HG03025 (cell line): ENCODE measurements around the gene NEK5.
"Not testable (repeated sequence)": the region's sequence is repeated elsewhere in the genome, so short reads cannot be mapped to it uniquely, and the experiment has no call there.

Experiments
- ATAC-seq: cut with Tn5 transposase; IDR thresholded peaks from one replicate; pipeline ENCODE4 v1.9.1; 2021; ENCODE audit warnings: mild to moderate bottlenecking, moderate library complexity; ENCODE audit not compliant: unreplicated experiment, low FRiP score

NEK5 gene, protein sequence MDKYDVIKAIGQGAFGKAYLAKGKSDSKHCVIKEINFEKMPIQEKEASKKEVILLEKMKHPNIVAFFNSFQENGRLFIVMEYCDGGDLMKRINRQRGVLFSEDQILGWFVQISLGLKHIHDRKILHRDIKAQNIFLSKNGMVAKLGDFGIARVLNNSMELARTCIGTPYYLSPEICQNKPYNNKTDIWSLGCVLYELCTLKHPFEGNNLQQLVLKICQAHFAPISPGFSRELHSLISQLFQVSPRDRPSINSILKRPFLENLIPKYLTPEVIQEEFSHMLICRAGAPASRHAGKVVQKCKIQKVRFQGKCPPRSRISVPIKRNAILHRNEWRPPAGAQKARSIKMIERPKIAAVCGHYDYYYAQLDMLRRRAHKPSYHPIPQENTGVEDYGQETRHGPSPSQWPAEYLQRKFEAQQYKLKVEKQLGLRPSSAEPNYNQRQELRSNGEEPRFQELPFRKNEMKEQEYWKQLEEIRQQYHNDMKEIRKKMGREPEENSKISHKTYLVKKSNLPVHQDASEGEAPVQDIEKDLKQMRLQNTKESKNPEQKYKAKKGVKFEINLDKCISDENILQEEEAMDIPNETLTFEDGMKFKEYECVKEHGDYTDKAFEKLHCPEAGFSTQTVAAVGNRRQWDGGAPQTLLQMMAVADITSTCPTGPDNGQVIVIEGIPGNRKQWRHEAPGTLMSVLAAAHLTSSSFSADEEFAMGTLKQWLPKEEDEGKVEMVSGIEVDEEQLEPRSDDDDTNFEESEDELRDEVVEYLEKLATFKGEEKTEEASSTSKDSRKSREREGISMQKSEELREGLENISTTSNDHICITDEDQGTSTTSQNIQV

DNA sequence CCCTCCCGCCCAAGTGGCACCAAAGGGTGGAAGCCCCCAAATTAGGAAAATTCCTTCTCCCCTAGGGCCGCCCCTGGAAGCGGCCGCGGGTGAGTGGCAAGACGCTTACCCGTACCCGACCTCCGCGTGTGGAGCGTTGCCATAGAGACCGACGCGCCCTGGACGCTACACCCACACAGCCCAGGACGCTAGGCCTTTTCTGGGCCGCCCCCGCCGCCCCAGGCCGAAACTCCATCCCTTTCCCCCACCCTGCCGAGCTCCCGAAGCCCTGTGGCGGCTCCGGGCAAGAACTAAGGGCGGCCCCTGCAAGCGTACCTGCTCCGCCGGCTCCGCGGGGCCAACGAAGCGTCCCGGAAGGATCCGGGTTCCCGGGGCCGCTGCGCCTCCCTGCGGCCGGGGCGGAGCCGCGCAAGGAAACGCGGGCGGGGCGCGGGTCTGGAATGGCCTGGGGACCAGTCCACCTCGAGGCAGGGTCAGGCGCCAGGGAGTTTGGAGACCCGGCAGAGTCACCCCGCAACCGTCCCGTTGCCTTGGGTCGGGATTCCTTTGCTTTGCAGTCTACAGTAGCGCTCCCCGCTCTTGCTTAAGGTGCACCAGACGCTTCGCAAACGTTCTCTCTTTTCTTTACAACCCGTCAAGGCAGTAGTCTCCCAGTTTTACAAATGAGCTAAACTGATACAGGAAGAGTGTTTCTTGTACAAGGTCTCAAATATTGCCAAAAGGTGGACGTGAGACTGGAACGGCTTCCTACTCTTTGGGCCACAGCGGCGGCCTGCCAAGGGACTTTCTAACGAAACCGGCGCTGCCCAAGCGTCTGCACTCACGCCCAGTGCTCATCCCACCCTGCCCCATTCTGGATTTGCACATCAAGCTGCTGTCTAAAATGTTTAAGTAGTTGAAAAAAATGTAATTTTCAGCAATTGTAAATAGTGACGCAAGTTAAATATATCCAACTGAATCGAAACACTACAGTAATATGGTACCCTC, at the start of gene NEK5:
Gene NEK5 (minus strand): TSS at position 360 of the 987 bp plus-strand sequence. CDS start 1,591 bp downstream, outside the sequence.
- peak; percentile 67 for ATAC-seq

DNA sequence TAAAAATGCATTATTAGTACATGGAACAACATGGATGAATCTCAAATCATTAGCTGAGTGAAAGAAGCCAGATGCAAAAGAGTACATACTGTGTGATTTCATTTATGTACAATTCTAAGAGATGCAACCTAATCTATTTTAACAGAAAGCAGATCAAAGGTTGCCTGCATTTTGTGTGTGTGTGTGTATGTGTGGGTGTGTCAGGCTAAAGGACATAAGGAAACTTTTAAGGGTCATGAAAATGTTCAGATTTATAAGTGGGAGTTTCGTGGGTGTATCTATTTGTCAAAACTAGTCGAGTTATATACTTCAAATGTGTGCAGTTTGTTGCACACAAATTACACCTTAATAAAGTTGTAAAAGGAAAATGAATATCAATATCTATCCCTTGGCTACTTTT, 48.4 kb upstream of the NEK5 start:
- ATAC-seq, result no peak

DNA sequence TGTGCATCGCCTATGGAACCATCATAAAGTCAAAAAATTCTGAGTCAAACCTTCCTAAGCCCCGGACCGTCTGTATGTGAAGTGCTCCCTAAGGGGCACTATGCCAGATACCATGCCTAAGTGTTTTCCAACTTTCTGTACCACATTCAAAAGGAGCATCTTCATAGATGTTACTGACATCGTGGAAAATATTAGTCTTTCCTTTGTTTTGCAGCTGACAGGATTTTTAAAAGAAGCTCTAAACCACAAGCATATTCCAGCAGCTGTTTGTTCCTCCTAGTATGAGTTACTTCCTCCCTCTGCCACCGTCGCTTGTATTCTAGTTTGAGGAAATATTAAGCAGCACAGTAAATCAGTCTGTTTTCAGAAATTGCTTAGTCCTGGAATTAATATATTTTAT, 45.1 kb upstream of the NEK5 start:
- not testable (repeated sequence) for ATAC-seq

DNA sequence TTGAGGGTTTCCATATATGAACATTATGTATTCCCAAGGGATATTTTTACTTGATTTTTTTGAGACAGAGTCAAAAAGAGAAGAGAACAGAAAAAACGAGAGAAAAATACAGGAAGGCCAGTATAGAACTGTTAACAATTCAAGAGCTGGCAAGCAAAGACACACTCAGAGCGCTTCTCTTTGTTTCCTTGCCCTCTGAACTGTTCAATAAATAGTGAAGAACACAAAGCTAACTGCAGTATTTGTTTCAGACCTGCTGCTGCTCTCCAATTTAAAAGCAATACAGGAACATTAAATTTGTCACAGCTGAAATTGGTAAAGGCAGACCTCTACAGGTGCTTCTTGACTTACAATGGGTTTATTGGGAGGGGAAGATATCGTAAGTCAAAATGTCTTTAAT, 44.5 kb upstream of the NEK5 start:
- no peak for ATAC-seq

DNA sequence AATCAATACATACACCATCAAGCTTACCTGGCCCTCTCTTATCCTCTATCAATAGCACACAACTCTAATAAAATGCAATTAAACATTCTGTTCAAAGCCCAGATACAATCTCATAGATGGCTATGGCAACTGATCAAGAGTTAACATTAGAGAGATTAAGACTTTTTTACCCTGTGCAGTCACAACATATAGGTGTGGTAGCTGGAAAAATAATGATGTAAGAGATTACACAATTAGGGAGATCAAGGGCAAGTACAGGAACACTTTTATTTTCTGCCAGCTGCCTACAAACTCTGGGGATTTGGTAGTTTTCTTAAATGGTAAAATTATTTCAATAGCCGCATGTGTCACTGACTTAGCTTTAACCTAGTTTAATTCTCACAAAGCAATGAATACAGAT, 42.8 kb upstream of the NEK5 start:
- ATAC-seq, result not testable (repeated sequence)

DNA sequence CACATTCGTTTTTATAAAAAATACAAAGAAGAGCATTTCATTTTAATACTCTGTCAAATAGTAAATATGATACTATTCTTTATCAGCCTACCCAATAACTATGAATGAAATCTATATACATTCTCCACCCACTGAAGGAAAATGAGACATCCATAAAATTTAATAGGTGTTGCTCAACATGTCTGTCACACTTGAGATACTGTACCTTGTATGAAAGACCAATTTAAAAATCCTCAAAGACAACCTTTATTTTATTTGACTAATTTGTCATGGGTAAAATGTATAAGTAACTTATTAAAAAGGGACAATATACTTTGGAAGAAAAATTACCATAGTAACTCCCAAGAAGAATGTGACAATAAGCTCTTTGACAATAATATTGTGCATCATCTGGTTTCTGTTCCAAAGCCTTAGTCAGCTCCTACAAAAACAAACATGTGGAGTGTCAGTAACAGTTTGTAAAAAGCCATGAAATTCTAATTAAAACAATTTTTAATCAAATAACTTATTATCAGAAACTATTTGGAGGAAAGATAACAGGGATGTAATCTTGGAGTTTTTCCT, 42.0 kb upstream of the NEK5 start:
- ATAC-seq, result not testable (repeated sequence)

DNA sequence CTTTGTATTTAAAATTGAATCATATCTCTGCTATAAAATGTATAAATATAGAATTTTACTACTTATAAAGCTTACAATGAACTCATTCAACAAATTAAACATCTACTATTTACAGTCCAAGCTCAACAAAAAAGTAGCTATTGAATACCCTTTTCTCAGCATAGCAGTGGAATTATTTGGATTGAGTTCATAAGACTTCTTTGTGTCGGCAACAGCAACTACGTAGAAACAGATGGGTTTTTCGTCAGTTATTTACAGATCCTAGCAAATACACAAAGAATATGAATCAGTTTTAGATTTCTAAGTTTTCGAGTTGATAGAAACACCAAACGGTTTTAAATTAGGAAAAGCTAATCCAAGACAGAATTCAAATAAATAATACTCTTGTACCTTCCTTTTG, 41.0 kb upstream of the NEK5 start:
- ATAC-seq, result no peak

DNA sequence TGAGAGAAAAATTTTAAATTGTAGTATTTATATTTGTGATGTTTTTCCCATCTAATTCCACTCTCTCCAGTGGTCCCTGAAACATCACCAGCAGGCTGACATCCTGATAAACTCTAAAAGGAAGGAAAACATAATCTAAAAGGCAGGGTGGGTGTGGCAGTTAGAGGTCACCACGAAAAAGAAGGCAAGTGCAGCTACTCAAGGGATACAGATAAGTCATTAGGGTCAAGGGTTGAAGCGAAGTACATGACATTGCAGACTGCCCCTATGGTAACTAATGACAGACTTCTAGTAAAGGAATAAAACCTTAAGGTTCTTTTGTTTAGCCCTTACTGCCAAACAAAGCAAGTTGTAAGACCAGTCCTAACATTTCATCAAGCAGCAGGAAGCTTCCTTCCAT, 36.5 kb upstream of the NEK5 start:
- ATAC-seq, result no peak

DNA sequence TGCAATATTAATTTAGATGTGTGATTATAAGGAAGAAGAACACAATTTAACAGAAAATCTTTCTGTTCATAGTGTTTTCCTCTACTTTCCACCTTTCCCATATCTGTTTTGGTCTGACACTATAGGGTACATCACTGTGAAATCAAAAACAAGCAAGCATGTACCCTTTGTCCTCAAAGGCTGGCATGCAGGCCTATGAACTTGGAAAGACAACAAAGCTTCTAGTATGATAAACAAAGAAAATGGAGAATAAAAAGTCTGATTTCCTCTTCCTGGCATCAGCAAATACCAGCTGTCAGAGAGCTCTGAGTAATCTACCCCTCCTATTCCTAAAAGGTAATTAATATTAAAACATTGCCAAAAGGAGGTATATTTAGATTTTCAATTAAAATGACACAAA, 36.1 kb upstream of the NEK5 start:
- ATAC-seq, result no peak

DNA sequence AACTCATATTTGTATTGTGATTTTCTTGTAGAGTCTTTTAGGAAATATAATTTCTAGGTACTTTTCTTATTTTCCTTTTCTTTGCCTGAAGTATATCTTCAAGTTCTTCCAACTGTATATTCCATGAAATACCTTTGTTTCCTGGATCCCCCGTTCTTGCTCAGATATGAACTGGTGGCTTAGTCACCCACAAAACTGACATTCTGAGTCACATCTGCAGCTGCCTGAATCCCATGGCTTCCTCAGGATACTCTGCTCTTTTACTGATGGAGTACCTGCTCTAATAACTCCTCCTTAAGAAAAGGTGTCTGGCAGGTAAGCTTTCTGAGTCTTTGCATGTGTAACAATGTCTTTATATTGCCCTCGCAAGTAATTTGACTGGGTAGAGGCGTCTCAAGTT, 35.0 kb upstream of the NEK5 start:
- ATAC-seq, result not testable (repeated sequence)

DNA sequence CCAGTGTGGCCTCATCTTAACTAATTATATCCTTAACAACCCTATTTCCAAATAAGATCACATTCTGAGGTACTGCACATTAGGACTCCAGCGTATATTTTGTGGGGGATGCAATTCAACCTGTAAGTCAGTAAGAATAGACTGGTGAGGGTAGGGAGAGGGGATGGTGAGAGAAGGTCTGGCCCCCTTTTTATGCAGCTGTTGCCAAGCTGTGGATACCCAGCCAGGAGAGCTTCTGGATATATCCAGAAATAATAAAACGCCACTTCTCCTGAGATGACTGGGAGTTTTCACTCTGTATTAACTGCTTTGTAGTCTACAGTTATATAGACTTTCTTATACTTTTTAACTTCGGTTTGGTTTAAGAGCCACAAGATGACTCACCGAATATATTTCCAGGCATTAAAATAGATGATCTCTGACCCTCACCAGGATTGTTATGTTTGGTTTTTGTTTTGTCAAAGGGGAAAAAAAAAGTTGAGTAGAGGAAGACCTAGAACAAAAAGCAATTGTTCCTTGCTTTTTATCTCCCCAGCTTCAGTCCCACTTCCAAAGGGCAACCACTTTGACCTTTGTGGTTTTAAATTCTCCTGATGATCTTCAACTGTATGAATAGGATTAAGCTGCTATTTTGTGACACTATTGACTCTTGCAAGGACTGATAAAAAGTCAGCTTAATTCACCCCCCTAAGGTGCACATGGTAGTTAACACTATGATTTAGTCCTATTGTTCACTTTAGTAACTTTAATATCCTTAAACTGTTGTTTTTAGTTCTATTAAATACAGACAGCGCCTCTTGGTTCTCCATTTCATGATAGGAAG, 33.6 kb upstream of the NEK5 start:
- ATAC-seq, result no peak

DNA sequence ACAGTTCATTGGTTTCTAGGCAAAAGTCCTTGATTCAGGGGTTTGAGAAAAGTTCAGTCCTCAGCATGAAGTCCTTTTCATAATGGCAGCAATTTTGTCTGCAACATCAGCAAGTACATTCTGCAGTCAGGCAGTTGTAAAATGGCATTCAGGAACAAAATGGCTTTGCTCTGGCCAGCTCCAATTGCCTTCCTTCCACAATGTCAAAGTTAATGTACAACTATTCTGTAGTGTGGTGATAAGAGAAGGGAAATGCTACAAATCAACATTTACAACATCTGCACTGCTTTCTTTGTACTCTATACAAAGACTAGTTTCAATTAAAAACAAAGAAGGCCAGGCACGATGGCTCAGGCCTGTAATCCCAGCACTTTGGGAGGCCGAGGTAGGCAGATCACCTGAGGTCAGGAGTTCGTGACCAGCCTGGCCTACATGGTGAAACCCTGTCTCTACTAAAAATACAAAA, 32.3 kb upstream of the NEK5 start:
- ATAC-seq, result no peak

DNA sequence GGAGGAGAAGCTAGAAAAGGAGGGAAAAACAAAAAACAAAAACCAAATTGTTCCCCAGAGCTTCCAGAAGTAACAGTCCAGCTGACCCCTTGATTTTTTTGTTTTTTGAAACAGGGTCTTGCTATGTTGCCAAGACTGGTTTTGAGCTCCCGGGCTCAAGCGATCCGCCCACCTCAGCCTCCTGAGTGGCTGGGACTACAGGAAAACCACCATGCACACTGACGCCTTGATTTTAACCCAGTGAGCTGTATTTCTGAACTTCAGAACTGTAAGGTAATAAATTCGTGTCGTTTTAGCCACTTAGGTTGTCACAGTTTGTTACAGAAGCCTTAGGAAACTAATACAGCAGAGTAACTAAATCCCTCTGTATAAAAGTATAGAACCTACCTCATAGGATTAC, 31.6 kb upstream of the NEK5 start:
- ATAC-seq, result no peak

DNA sequence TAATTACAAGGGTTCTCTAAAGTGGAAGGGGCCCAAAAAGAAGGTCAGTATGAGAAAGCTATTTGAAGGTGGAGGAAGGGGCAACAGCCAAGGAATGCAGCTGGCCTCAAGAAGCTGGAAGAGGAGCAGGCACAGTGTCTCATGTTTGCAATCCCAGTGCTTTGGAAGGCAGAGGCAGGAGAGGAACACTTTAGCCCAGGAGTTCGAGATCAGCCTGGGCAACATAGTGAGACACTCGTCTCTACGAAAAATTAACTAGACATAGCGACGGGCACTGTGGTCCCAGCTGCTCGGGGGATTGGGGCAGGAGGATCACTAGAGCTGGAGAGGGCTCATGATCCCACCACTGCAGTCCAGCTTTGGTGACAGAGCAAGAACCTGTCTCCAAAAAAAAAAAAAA, 31.2 kb upstream of the NEK5 start:
- no peak for ATAC-seq

DNA sequence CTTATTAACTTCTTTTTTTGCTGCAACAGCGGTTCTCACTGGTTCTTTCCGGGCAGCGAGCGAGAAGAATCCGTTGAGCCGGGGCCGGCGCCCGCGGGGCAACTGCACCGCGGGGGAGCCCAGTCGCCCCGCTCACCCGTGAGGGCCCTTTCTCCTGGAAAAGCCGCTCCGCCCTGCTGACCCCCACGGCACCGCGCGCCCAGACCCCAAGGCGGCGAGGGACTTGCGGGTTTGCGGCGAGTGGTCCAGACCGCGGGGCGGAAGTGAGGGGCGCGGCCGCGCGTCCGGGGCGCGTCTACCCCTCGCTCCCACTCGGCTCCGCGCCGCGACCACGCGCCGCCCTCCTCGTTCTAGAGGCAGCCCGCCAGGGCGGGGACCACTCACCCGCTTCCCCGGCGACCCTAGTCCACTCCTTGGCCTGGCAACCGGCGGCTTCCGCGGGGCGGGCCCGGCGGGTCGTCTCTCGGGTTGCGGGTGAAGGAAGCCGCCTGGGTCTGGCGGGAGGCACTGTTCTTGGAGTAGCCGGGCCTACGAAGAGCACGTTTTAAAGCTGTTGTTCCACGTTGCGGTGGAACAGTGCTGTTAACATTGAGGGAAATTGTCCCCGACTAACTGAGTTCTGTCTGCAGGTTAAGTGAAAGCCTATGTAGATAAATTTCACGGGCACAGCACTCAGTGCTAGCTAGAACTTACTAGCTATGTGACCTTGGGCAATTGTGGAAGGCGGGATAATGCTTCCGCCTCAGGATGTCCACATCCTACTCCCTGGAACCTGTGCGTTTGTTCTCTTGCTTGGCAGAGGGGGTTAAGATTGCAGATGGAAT, 30.5 kb upstream of the NEK5 start, which contains the start of gene NEK3:
Gene NEK3 (minus strand): TSS at position 439 of the 824 bp plus-strand sequence. CDS start 3,406 bp downstream, outside the sequence.
- peak; percentile 88 for ATAC-seq

DNA sequence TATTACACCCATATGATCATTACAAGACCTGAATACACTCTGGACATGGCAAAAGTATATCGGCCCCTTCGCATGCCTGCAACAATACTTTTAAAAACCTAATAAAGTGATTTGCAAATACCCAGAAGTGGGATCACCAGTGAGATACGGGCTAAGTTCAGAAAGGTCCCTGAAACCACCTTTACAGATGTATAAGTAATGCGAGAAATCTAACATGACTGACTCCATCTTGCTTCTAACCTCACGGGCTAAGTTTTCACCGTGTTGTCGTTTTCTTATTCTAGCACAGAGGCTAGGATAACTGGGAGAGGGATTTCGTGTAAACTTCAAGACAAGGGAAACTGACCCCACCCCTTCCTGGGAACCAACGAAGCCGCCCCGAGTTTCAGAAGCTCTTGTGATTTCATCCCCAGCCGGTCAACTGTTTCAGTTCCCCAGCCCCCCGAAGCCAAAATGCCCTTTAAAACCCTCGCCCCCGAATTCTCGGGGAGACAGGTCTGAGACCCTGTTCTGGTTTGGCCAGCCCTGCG, 29.8 kb upstream of the NEK5 start:
- ATAC-seq, result peak; percentile 24

DNA sequence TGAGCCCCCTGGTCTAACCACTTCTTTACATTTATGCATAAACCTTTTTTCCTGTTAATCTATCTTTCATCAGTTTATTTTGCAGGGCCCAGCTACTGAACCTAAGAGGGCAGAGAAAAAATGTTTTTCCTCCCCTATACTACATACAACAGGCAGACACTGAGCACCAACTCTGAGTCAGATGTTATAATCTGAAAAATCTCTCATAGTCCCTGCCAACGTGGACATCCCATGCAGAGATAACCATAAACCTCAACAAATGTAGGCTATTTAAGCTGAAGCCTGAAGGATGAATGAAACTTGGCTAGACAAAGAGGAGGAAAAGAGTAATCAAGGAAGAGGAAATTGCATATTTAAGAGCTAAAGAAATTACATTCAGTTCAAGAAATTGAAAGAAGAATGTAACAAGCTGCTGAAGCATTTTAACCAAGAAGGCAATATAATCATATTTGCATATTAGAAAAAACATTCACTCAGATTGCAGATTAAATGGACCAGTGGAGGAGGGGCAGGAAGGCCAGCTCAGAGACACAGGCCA, 27.9 kb upstream of the NEK5 start:
- ATAC-seq, result no peak

DNA sequence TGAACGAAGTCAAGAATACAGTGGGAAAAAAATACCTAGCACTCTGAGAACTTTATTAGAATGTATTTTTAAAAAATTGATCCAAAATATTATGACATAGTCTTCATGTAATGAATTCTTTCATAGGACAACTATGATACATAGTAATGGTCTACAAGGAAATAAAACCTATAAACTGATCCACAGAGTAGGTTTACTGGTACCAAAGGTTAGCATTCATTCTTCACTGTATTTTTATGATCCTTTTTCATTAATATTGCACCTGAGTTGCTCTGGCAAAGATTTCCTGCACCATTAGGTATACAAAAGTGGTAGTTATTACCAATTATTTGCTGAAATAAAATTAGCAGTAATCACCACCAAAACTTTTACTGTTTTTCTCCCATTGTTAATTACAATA, 26.3 kb upstream of the NEK5 start:
- no peak for ATAC-seq
